Esophagus muscularis mucosa (tissue), 4 donors: ENCODE results near the gene PROKR2. TPM values are rescaled to one million over a fixed set of nuclear protein-coding genes. Genes with fewer than 3 reads are reported as not detected.

Experiments
- DNase-seq: peaks from one replicate; pipeline ENCODE4 v3.0.0-alpha.2; 2017; ENCODE audit errors: extremely low spot score
- H3K27ac ChIP-seq, 4 donors: fragments of 200-600 bp; sonication (generic); replicated peaks in 1 of 4; 1 replicate in 3 of 4; 2 replicates in 1 of 4; pipeline ENCODE4 v1.5.1; 2016 to 2019; ENCODE audit warnings: mild to moderate bottlenecking in 1 of 4
- H3K27me3 ChIP-seq, 4 donors: fragments of 200-600 bp; sonication (generic); one replicate each; pipeline versions ENCODE4 v1.5.1 to v1.6.0; 2016 to 2019
- H3K36me3 ChIP-seq, 4 donors: fragments of 200-600 bp; sonication (generic); one replicate each; pipeline ENCODE4 v1.5.1; 2016 to 2019
- H3K4me1 ChIP-seq, 4 donors: fragments of 200-600 bp; sonication (generic); one replicate each; pipeline ENCODE4 v1.5.1; 2016 to 2019
- H3K4me3 ChIP-seq, 4 donors: fragments of 200-600 bp; sonication (generic); 1 replicate in 2 of 4; 2 replicates in 2 of 4; pipeline ENCODE4 v1.5.1; 2016 to 2019; ENCODE audit warnings: mild to moderate bottlenecking in 4 of 4, moderate library complexity in 1 of 4
- H3K9me3 ChIP-seq, 4 donors: fragments of 200-600 bp; sonication (generic); 1 replicate in 3 of 4; 2 replicates in 1 of 4; pipeline ENCODE4 v1.5.1; 2016 to 2019
- CTCF ChIP-seq, 3 experiments: fragments of 200-600 bp in 2 of 3; fragments of 450-650 bp in 1 of 3; sonication (generic) in 2 of 3; IDR thresholded peaks; one replicate each; pipeline ENCODE4 v1.5.1; 2017 to 2019; ENCODE audit warnings: antibody characterized with exemption in 3 of 3, mild to moderate bottlenecking in 2 of 3, moderate library complexity in 1 of 3
- EP300 ChIP-seq: sonication (generic); formaldehyde crosslinking; IDR thresholded peaks from one replicate; pipeline ENCODE4 v1.6.1; 2017; ENCODE audit warnings: antibody characterized with exemption
- POLR2A ChIP-seq: fragments of 450-650 bp; IDR thresholded peaks from one replicate; pipeline ENCODE4 v1.6.1; 2017; ENCODE audit warnings: antibody characterized with exemption, moderate library complexity, mild to moderate bottlenecking, low read depth
- POLR2AphosphoS5 ChIP-seq, 2 donors: sonication (generic); formaldehyde crosslinking; IDR thresholded peaks; one replicate each; pipeline ENCODE4 v1.6.1; 2017; ENCODE audit warnings: antibody characterized with exemption in 2 of 2
- WGBS: methylation state at CpG from one replicate; pipeline ENCODE4 v1.1.5; 2018; 5-methylcytosine and 5-hydroxymethylcytosine counted together
- intact Hi-C: fragments of 100-400 bp; cut with DNase I; formaldehyde crosslinking; loops from one replicate; pipeline ENCODE4 v1.15.1; 2023
- total RNA-seq, 4 donors: library from RNA; depleted of rRNA; stranded (reverse); fragments of >200 nt; gene quantifications; one replicate each; pipeline versions ENCODE4 v1.1.0 to v1.2.1, GENCODE V29; 2016

Gene PROKR2
- total RNA-seq, 4 donors from 2014 or later = not detected

- Histone ChIP-seq H3K27me3 (no peaks in the 10 kb centered on the region), H3K4me3 (no peak overlapping the region), H3K4me1 (no peaks in the 10 kb centered on the region), H3K9me3 (no peaks in the 10 kb centered on the region), H3K27ac (no peak overlapping the region), H3K36me3 (no peaks in the 10 kb centered on the region)
- TF ChIP-seq POLR2AphosphoS5 (IDR thresholded peaks at IDR 0.05) = no peak
- TF ChIP-seq CTCF (IDR thresholded peaks at IDR 0.05) = no peak
- no peak for TF ChIP-seq EP300
- no peak for TF ChIP-seq POLR2A
- intact Hi-C loops = no loop called here
- 67% methylated on average over 4 of the region's 4 CpGs for WGBS
- no peak for DNase-seq
These were observed 37.1 kb upstream of the PROKR2 start for GRCh38 chr20:5353624-5354496.

- H3K27ac ChIP-seq = no peak overlapping the region
- H3K4me3 ChIP-seq = no peak overlapping the region
- H3K4me1 ChIP-seq = no peaks in the 10 kb centered on the region
- intact Hi-C loops = no loop called here
- DNase-seq = peak; percentile 39
- H3K27me3 ChIP-seq = no peaks in the 10 kb centered on the region
- H3K36me3 ChIP-seq = no peaks in the 10 kb centered on the region
- 84% methylated on average over 4 of the region's 4 CpGs for WGBS
- no peaks in the 10 kb centered on the region for H3K9me3 ChIP-seq
- TF ChIP-seq POLR2AphosphoS5 (IDR thresholded peaks at IDR 0.05) (no peak), CTCF (IDR thresholded peaks at IDR 0.05) (no peak), POLR2A (no peak), EP300 (no peak)
These were observed 32.7 kb upstream of the PROKR2 start for GRCh38 chr20:5349448-5349847.

GRCh38 chr20:5342021-5342420 is 25.3 kb upstream of the PROKR2 start:
- TF ChIP-seq POLR2AphosphoS5 (IDR thresholded peaks at IDR 0.05) = no peak
- TF ChIP-seq POLR2A = no peak
- TF ChIP-seq CTCF (IDR thresholded peaks at IDR 0.05) = no peak
- no peak for TF ChIP-seq EP300
- Histone ChIP-seq H3K4me3 (no peak overlapping the region), H3K36me3 (no peaks in the 10 kb centered on the region), H3K9me3 (peaks cover 0 to 5% (median 0%) of the 10 kb centered on the region in 4 donors), H3K27ac (no peak overlapping the region), H3K4me1 (no peaks in the 10 kb centered on the region), H3K27me3 (no peaks in the 10 kb centered on the region)
- 46% methylated on average over 4 of the region's 4 CpGs for WGBS
- DNase-seq = no peak
- intact Hi-C loops = loop anchor here (5.0 kb wide), 1 partner anchor 100 kb away; no protein-coding TSS in a partner anchor

- WGBS = 86% methylated on average over 3 of the region's 3 CpGs
- no peaks in the 10 kb centered on the region for H3K9me3 ChIP-seq
- no peaks in the 10 kb centered on the region for H3K4me1 ChIP-seq
- intact Hi-C loops = no loop called here
- peak; percentile 55 for DNase-seq
- H3K4me3 ChIP-seq = no peak overlapping the region
- no peak overlapping the region for H3K27ac ChIP-seq
- H3K27me3 ChIP-seq = no peaks in the 10 kb centered on the region
- TF ChIP-seq POLR2A (no peak), EP300 (no peak), POLR2AphosphoS5 (IDR thresholded peaks at IDR 0.05) (no peak), CTCF (IDR thresholded peaks at IDR 0.05) (no peak)
- no peaks in the 10 kb centered on the region for H3K36me3 ChIP-seq
These were observed 14.6 kb upstream of the PROKR2 start for GRCh38 chr20:5331340-5331739.

GRCh38 chr20:5328268-5328667 is 11.5 kb upstream of the PROKR2 start:
- DNase-seq = no peak
- Histone ChIP-seq H3K4me3 (no peak overlapping the region), H3K27me3 (no peaks in the 10 kb centered on the region), H3K4me1 (no peaks in the 10 kb centered on the region), H3K27ac (no peak overlapping the region), H3K9me3 (no peaks in the 10 kb centered on the region), H3K36me3 (no peaks in the 10 kb centered on the region)
- intact Hi-C loops = no loop called here
- WGBS = 58% methylated on average over 3 of the region's 3 CpGs
- TF ChIP-seq EP300 (no peak), POLR2AphosphoS5 (IDR thresholded peaks at IDR 0.05) (no peak), CTCF (IDR thresholded peaks at IDR 0.05) (no peak)
